SK-N-SH (cell line): Measurements from ENCODE around the gene FKBP9.

ENCODE experiments used
- CHD2 ChIP-seq: fragments of 150-350 bp; IDR thresholded peaks from 2 replicates; pipeline ENCODE4 v1.6.1; 2018; ENCODE audit warnings: low read length; ENCODE audit not compliant: partially characterized antibody
- RAD21 ChIP-seq: IDR thresholded peaks from 2 replicates; pipeline ENCODE4 v1.6.1; 2012; ENCODE audit warnings: mild to moderate bottlenecking, low read length
- SIN3A ChIP-seq: IDR thresholded peaks from 2 replicates; pipeline ENCODE4 v1.6.1; 2012; ENCODE audit warnings: low read depth, mild to moderate bottlenecking, low read length, moderate library complexity, borderline replicate concordance
- TF ChIP-seq, protein P1 (sequence below): IDR thresholded peaks from 2 replicates; pipeline ENCODE4; 2012

- TF ChIP-seq CHD2: no peak
- TF ChIP-seq RAD21: no peak
- TF ChIP-seq SIN3A: no peak
- TF ChIP-seq, protein P1, sequence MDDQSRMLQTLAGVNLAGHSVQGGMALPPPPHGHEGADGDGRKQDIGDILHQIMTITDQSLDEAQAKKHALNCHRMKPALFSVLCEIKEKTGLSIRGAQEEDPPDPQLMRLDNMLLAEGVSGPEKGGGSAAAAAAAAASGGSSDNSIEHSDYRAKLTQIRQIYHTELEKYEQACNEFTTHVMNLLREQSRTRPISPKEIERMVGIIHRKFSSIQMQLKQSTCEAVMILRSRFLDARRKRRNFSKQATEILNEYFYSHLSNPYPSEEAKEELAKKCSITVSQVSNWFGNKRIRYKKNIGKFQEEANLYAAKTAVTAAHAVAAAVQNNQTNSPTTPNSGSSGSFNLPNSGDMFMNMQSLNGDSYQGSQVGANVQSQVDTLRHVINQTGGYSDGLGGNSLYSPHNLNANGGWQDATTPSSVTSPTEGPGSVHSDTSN: no peak
Observed at GRCh38 chr7:32921896-32922295, 35.3 kb upstream of the FKBP9 start.
